HG02970 (cell line): ENCODE measurements around the gene UTP3.
A peak's percentile ranks its signal among the peaks of the same experiment; 100 is the strongest.
"Not testable (repeated sequence)": the region's sequence is repeated elsewhere in the genome, so short reads cannot be mapped to it uniquely, and the experiment has no call there.

Experiments used
- ATAC-seq: cut with Tn5 transposase; IDR thresholded peaks from one replicate; pipeline ENCODE4 v1.9.1; 2021; ENCODE audit warnings: mild to moderate bottlenecking, moderate library complexity, moderate number of reproducible peaks; ENCODE audit not compliant: unreplicated experiment, low FRiP score

Gene UTP3

GRCh38 chr4:70713453-70714078, 25.2 kb downstream of the UTP3 start:
- no peak for ATAC-seq

GRCh38 chr4:70714079-70714887, 26.0 kb downstream of the UTP3 start:
- ATAC-seq, result peak; percentile 41

GRCh38 chr4:70715097-70715496, 26.8 kb downstream of the UTP3 start:
- ATAC-seq, result peak; percentile 40

- no peak for ATAC-seq
These were observed 30.7 kb downstream of the UTP3 start for GRCh38 chr4:70718811-70719604.

- no peak for ATAC-seq
These were observed 33.4 kb downstream of the UTP3 start, which contains the start of gene RUFY3 for GRCh38 chr4:70721747-70722146. RUFY3 (plus strand) TSS chr4:70721964; CDS start chr4:70722574, 610 bp downstream.

- no peak for ATAC-seq
These were observed 34.0 kb downstream of the UTP3 start for GRCh38 chr4:70722199-70722791.

GRCh38 chr4:70724463-70724862, 36.1 kb downstream of the UTP3 start:
- ATAC-seq, result no peak

GRCh38 chr4:70725633-70726032, 37.3 kb downstream of the UTP3 start:
- ATAC-seq, result no peak

- ATAC-seq, result not testable (repeated sequence)
These were observed 38.2 kb downstream of the UTP3 start for GRCh38 chr4:70726515-70726914.

- no peak for ATAC-seq
These were observed 39.8 kb downstream of the UTP3 start for GRCh38 chr4:70728091-70728490.

- not testable (repeated sequence) for ATAC-seq
These were observed 44.5 kb downstream of the UTP3 start for GRCh38 chr4:70732878-70733277.

GRCh38 chr4:70734168-70734954, 46.0 kb downstream of the UTP3 start:
- peak; percentile 86 for ATAC-seq

GRCh38 chr4:70734971-70735370, 46.6 kb downstream of the UTP3 start:
- ATAC-seq, result peak; percentile 14

- not testable (repeated sequence) for ATAC-seq
These were observed 47.6 kb downstream of the UTP3 start for GRCh38 chr4:70735915-70736314.

- ATAC-seq, result no peak
These were observed 48.7 kb downstream of the UTP3 start for GRCh38 chr4:70737006-70737405.

GRCh38 chr4:70737409-70737808, 49.1 kb downstream of the UTP3 start:
- no peak for ATAC-seq

- no peak for ATAC-seq
These were observed 51.4 kb downstream of the UTP3 start for GRCh38 chr4:70739496-70740337.
